GM12874 (cell line): ENCODE data around the gene MAVS.

ENCODE experiments used
- TF ChIP-seq, protein P1 (sequence below): IDR thresholded peaks from 2 replicates; pipeline ENCODE4 v1.5.1; 2011; ENCODE audit warnings: low read depth, mild to moderate bottlenecking, control low read depth, low read length, moderate library complexity; ENCODE audit not compliant: insufficient read depth

Gene MAVS

GRCh38 chr20:3887876-3888620 lies 41.4 kb downstream of the MAVS start:
- TF ChIP-seq, protein P1, sequence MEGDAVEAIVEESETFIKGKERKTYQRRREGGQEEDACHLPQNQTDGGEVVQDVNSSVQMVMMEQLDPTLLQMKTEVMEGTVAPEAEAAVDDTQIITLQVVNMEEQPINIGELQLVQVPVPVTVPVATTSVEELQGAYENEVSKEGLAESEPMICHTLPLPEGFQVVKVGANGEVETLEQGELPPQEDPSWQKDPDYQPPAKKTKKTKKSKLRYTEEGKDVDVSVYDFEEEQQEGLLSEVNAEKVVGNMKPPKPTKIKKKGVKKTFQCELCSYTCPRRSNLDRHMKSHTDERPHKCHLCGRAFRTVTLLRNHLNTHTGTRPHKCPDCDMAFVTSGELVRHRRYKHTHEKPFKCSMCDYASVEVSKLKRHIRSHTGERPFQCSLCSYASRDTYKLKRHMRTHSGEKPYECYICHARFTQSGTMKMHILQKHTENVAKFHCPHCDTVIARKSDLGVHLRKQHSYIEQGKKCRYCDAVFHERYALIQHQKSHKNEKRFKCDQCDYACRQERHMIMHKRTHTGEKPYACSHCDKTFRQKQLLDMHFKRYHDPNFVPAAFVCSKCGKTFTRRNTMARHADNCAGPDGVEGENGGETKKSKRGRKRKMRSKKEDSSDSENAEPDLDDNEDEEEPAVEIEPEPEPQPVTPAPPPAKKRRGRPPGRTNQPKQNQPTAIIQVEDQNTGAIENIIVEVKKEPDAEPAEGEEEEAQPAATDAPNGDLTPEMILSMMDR, result no peak

DNA sequence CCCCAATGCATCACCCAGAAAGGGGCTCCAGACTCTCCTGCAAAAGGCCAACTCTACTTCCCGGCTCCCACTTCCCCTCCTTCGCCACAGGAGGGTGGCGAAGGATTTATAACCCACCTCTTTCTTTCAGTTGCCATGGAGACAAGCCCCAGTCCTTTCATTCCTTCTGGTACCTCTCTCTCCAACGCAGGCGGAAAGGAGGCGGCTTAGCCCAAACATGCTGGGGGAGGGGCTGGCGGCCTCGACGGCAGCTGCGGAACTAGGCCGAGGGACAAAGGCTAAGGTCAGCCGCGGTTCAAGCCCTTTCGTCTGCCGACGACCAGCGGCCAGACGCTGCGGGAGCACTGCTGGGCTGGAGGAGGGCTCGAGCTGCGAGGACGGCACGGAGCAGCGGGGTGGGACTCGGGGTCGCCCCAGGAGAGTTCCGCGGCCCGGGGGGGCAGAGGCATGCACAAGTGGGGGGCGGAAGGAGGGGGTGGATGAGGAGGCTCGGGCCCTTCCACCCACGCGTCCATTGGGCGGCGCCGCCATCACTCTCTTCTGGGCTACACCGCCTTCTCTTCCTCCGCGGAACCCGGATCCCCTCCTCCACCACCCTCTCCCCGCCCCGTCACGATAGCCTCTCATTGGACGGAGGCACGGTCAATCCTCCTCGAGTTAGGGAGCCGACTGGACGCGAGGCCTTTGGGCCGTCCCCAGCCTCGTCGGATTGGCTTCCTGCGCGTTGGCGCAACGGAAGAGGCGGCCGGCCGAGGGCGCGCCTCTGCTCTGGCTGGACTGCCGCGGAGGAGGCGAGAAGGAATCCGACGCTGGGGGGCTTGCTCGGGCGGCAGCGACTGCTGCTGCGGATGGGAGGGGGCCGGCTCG lies 42.2 kb downstream of the MAVS start, which contains the start of gene PANK2:
Gene PANK2 (plus strand): TSS at position 766 of the 867 bp plus-strand sequence.
- TF ChIP-seq, protein P1, result peak; percentile 35

- TF ChIP-seq, protein P1, result no peak
Observed at GRCh38 chr20:3889489-3890397, 43.1 kb downstream of the MAVS start.

DNA sequence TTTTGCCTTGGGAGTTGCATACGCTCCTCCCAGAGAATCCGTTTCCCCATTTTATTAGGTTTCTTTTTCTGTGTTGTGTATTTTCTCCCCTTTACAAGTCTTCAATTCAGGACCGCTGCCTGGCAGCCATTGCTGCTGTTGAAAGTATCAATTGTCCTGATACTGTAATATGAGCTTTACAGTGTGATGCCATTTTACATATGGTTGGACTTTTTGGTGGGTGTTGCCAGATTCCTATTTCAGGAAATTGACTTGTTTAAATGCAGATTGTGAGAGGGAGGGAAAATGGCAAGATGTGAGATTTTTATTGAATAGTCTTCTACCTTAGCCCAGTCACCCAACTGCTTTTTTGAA lies 43.7 kb downstream of the MAVS start:
- TF ChIP-seq, protein P1, result no peak

DNA sequence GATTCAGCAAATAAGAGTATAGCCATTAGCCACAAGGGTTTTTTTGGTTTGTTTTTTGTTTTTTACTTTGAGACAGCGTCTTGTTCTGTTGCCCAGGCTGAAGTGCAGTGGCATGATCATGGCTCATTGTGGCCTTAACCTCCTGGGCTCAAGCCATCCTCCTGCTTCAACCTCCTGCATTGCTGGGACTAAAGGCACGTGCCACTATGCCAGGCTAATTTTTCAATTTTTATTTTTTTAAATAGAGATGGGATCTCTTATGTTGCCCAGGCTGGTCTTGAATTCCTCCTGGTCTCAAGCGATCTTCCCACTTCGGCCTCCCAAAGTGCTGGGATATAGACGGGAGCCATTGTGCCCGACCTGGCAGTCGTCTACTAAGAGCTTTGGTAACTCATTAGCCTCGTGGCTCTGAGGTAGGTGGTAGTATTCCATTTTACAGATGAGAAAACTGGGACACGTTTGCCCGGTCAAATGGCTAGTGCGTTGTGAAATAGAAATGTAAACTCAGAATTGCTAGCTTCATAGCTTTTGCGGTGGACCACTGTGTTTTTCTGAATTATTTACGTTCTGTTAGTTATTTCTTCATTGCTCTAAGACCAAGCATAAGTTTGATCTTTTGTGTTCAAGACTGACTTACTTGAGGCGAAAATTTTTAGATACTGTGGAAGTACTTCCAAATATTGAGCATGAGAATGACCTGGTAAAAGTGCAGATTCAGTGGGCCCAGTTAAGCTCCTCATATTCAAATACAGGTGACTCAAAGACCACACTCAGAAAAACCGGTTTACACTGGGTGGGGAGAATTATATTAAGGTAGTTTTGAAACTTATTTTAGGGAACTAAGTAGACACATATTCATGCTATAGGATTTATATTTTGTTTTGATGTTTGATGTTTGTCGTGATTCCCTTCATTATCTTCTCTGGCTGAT lies 44.6 kb downstream of the MAVS start:
- TF ChIP-seq, protein P1, result no peak

DNA sequence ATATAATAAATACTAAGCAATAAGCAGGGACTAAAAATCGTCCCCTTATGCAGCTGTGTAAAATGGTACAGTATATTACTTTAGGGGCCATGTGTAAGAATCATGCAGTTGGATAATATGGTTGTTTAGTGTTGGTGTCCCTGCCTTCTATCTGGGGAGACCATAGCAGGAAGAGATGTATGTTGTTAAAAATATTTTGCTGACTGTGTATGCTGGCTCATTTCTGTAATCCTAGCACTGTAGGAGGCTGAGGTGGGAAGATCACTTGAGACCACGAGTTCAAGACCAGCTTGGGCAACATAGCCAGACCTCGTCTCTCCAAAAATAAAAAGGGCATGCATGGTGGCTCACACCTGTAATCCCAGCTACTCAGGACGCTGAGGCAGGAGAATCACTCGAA lies 48.2 kb downstream of the MAVS start:
- TF ChIP-seq, protein P1, result no peak
